ENCODE data around the gene BMP7.

Gene BMP7

DNA sequence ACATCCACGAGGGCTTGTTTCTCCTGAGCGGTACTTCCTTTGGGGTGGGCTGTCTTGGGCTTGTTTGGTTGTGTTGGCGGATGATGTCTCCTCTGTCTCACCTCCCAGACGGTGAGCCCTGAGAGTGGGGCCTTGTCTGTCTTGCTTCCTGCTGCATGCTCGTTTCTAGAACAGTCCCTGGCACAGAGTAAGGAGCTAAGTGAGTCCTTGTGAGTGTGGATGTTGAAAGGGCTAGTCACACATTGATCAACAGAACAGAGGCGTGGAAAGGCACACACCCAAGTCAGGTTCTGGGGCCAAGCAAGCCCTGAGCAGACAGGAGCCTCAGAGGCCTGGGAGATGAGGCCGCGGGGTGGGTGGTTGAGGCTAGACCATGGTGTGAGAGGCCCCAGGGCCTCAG, 111.0 kb downstream of the BMP7 start:
- FAIRE-seq (no peak), DNase-seq (ENCODE audit: insufficient read length, low spot score) (no peak)
- no peak for TF ChIP-seq PAX5 (IDR thresholded peaks at IDR 0.05; ENCODE audit: insufficient read depth, low read length, severe bottlenecking)
- TF ChIP-seq SPI1 (IDR thresholded peaks at IDR 0.05; ENCODE audit: low read depth, low read length), result no peak
- no peak for TF ChIP-seq POLR2AphosphoS5 (IDR thresholded peaks at IDR 0.05; ENCODE audit: low read depth, low read length)
- TF ChIP-seq POU2F2 (IDR thresholded peaks at IDR 0.05; ENCODE audit: low read depth, low read length), result no peak
- TF ChIP-seq POLR2A (IDR thresholded peaks at IDR 0.05; ENCODE audit: low read depth, low read length), result no peak
- no peak for TF ChIP-seq TAF1 (IDR thresholded peaks at IDR 0.05; ENCODE audit: low read depth, low read length)

DNA sequence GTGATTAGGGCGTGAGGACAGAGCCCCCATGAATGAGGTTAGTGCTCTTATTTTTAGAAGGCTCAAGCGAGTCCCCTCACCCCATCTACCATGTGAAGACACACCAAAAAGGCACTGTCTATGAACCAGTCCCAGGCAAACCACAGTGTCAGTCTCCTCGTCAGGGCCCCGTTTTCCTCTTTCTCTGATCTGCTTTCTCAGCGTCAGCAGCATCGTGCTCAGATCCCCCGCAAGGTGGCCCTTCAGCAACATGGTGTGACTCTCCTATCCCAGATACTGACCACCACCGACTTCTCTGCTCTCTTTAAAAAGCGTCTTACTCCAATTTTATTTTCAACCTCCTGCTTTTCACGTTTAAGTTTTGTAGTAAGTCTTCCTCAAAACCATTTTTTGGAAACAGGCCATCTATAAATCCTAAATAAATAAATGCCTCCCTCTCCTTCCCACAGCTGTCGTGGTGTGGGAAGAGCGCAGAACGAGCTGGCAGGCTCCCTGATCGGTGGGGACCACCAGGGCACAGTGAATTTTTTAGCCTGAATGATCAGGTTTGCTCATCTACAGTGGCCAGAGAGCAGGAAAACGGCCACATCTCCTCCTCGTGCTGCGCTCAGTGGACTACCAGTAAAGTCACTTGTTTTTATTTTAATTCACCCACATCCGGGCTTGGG, 113.1 kb downstream of the BMP7 start:
- FAIRE-seq, result no peak
- no peak for TF ChIP-seq SPI1 (IDR thresholded peaks at IDR 0.05; ENCODE audit: low read depth, low read length)
- TF ChIP-seq POU2F2 (IDR thresholded peaks at IDR 0.05; ENCODE audit: low read depth, low read length), result no peak
- TF ChIP-seq TAF1 (IDR thresholded peaks at IDR 0.05; ENCODE audit: low read depth, low read length), result no peak
- TF ChIP-seq PAX5 (IDR thresholded peaks at IDR 0.05; ENCODE audit: insufficient read depth, low read length, severe bottlenecking), result no peak
- TF ChIP-seq POLR2A (IDR thresholded peaks at IDR 0.05; ENCODE audit: low read depth, low read length), result no peak
- TF ChIP-seq POLR2AphosphoS5 (IDR thresholded peaks at IDR 0.05; ENCODE audit: low read depth, low read length), result no peak

GRCh38 chr20:57152557-57152956, 113.9 kb downstream of the BMP7 start:
- TF ChIP-seq POU2F2 (IDR thresholded peaks at IDR 0.05; ENCODE audit: low read depth, low read length) (no peak), SPI1 (IDR thresholded peaks at IDR 0.05; ENCODE audit: low read depth, low read length) (no peak), TAF1 (IDR thresholded peaks at IDR 0.05; ENCODE audit: low read depth, low read length) (no peak), POLR2AphosphoS5 (IDR thresholded peaks at IDR 0.05; ENCODE audit: low read depth, low read length) (no peak), PAX5 (IDR thresholded peaks at IDR 0.05; ENCODE audit: insufficient read depth, low read length, severe bottlenecking) (no peak), POLR2A (IDR thresholded peaks at IDR 0.05; ENCODE audit: low read depth, low read length) (no peak)
- FAIRE-seq (no peak), DNase-seq (ENCODE audit: insufficient read length, low spot score) (no peak)

More for the DNA sequence above, 113.1 kb downstream of the BMP7 start:
- DNase-seq (ENCODE audit: insufficient read length, low spot score), result no peak

DNA sequence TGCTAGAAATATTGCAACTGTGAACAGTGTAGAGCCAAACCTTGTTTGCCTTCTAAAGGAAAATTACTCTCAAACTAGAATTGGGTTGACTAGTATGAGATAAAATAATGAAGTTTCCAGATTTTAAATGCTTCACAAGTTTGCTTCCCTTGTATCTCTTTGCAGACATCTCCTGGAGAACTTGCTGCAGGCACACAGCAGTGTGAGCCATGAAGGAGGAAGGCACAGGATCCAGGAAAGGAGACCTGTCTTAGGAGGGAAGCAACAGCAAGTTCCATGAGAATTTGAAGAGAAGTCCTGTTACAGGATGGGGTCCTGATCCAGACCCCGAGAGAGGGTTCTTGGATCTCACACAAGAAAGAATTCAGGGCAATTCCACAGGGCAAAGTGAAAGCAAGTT, 115.9 kb downstream of the BMP7 start:
- no peak for TF ChIP-seq PAX5 (IDR thresholded peaks at IDR 0.05; ENCODE audit: insufficient read depth, low read length, severe bottlenecking)
- no peak for TF ChIP-seq POLR2AphosphoS5 (IDR thresholded peaks at IDR 0.05; ENCODE audit: low read depth, low read length)
- no peak for TF ChIP-seq POLR2A (IDR thresholded peaks at IDR 0.05; ENCODE audit: low read depth, low read length)
- TF ChIP-seq SPI1 (IDR thresholded peaks at IDR 0.05; ENCODE audit: low read depth, low read length), result no peak
- no peak for TF ChIP-seq TAF1 (IDR thresholded peaks at IDR 0.05; ENCODE audit: low read depth, low read length)
- no peak for TF ChIP-seq POU2F2 (IDR thresholded peaks at IDR 0.05; ENCODE audit: low read depth, low read length)
- DNase-seq (ENCODE audit: insufficient read length, low spot score) (no peak), FAIRE-seq (no peak)

DNA sequence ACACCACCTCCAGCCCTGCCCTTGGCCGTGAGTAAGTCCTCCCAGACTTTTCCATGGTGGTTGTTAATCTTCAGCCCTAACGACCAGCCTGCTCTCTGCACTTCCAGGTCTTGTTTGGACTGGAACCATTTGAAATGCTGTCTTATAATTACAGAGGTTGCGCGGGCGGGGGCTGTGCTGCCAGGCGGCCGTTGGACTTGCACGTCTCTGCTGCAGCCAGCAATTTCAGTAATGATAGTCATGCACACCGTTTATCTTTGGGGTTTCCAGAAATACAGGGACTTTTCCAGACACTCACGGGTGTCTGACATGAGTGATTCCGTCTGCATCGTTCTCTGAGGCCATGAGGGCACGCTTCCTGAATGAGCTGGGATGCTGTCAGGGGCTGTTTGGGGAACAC, 118.2 kb downstream of the BMP7 start:
- no peak for FAIRE-seq
- no peak for TF ChIP-seq POLR2A (IDR thresholded peaks at IDR 0.05; ENCODE audit: low read depth, low read length)
- TF ChIP-seq PAX5 (IDR thresholded peaks at IDR 0.05; ENCODE audit: insufficient read depth, low read length, severe bottlenecking), result no peak
- TF ChIP-seq TAF1 (IDR thresholded peaks at IDR 0.05; ENCODE audit: low read depth, low read length), result no peak
- no peak for TF ChIP-seq POLR2AphosphoS5 (IDR thresholded peaks at IDR 0.05; ENCODE audit: low read depth, low read length)
- no peak for TF ChIP-seq SPI1 (IDR thresholded peaks at IDR 0.05; ENCODE audit: low read depth, low read length)
- TF ChIP-seq POU2F2 (IDR thresholded peaks at IDR 0.05; ENCODE audit: low read depth, low read length), result no peak
- DNase-seq (ENCODE audit: insufficient read length, low spot score), result no peak

DNA sequence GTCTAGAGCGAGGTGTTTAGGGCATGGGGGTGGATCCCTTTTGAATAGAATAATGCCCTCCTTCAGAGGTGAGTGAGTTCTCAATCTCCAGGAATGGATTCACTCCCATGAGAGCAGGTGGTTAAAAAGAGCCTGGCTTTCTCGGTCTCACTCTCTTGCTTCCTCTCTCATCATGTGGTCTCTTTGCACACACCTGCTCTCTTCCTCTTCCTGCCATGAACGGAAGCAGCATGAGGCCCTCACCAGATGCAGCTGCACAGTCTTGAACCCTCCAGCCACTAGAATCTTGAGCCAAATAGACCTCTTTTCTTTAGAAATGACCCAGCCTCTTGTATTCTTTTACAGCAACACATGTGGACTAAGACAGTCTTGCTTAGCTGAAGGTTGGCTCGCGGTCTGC, 119.3 kb downstream of the BMP7 start:
- TF ChIP-seq TAF1 (IDR thresholded peaks at IDR 0.05; ENCODE audit: low read depth, low read length) (no peak), POU2F2 (IDR thresholded peaks at IDR 0.05; ENCODE audit: low read depth, low read length) (no peak), POLR2AphosphoS5 (IDR thresholded peaks at IDR 0.05; ENCODE audit: low read depth, low read length) (no peak), PAX5 (IDR thresholded peaks at IDR 0.05; ENCODE audit: insufficient read depth, low read length, severe bottlenecking) (no peak), POLR2A (IDR thresholded peaks at IDR 0.05; ENCODE audit: low read depth, low read length) (no peak), SPI1 (IDR thresholded peaks at IDR 0.05; ENCODE audit: low read depth, low read length) (no peak)
- no peak for DNase-seq (ENCODE audit: insufficient read length, low spot score)
- no peak for FAIRE-seq

DNA sequence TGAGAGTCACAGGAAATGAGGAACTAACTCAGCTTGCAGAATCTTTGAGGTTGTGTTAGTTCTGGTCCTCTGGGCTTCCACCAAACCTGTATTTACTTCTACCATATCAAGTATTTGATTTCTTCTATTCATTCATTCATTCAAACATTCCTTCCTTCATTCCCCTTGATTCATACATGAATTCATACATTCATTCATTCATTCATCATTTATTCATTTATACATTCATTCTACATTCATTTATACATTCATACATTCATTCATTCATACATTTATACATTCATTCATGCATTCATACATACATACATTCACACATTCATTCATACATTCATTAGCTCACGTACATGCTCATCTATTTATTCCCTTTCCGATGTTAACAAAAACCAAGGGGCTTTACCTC, 120.3 kb downstream of the BMP7 start:
- FAIRE-seq (no peak), DNase-seq (ENCODE audit: insufficient read length, low spot score) (no peak)
- TF ChIP-seq TAF1 (IDR thresholded peaks at IDR 0.05; ENCODE audit: low read depth, low read length) (no peak), POLR2AphosphoS5 (IDR thresholded peaks at IDR 0.05; ENCODE audit: low read depth, low read length) (no peak), POLR2A (IDR thresholded peaks at IDR 0.05; ENCODE audit: low read depth, low read length) (no peak), SPI1 (IDR thresholded peaks at IDR 0.05; ENCODE audit: low read depth, low read length) (no peak), POU2F2 (IDR thresholded peaks at IDR 0.05; ENCODE audit: low read depth, low read length) (no peak), PAX5 (IDR thresholded peaks at IDR 0.05; ENCODE audit: insufficient read depth, low read length, severe bottlenecking) (no peak)

DNA sequence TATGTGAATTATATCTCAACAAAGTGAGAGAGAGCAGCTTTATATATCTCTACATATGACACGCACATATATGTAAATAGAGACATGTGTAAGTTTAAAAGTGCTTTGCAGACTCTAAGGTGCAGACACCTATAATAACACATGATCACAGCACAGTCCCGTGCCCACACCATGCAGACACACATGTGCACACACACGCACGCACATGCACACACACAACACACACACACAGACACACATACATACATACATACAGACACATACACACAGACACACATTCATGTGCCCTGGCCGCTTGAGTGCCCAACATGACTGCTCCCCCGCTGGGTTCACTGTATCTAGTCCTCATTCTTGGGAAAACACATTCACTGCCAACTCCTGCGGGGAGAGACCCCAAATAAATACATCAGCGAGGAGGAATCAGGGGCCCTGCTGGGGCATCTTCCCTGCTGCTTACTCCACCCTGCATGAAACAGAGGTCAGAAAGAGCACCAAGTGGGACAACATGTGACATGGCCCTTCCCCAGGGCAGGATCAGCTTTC, 121.3 kb downstream of the BMP7 start:
- DNase-seq (ENCODE audit: insufficient read length, low spot score), result no peak
- FAIRE-seq, result no peak
- TF ChIP-seq POLR2A (IDR thresholded peaks at IDR 0.05; ENCODE audit: low read depth, low read length), result no peak
- no peak for TF ChIP-seq PAX5 (IDR thresholded peaks at IDR 0.05; ENCODE audit: insufficient read depth, low read length, severe bottlenecking)
- TF ChIP-seq POLR2AphosphoS5 (IDR thresholded peaks at IDR 0.05; ENCODE audit: low read depth, low read length), result no peak
- TF ChIP-seq POU2F2 (IDR thresholded peaks at IDR 0.05; ENCODE audit: low read depth, low read length), result no peak
- no peak for TF ChIP-seq TAF1 (IDR thresholded peaks at IDR 0.05; ENCODE audit: low read depth, low read length)
- no peak for TF ChIP-seq SPI1 (IDR thresholded peaks at IDR 0.05; ENCODE audit: low read depth, low read length)

- no peak for DNase-seq (ENCODE audit: insufficient read length, low spot score)
- TF ChIP-seq POU2F2 (IDR thresholded peaks at IDR 0.05; ENCODE audit: low read depth, low read length) (no peak), TAF1 (IDR thresholded peaks at IDR 0.05; ENCODE audit: low read depth, low read length) (no peak), POLR2AphosphoS5 (IDR thresholded peaks at IDR 0.05; ENCODE audit: low read depth, low read length) (no peak), POLR2A (IDR thresholded peaks at IDR 0.05; ENCODE audit: low read depth, low read length) (no peak), PAX5 (IDR thresholded peaks at IDR 0.05; ENCODE audit: insufficient read depth, low read length, severe bottlenecking) (no peak), SPI1 (IDR thresholded peaks at IDR 0.05; ENCODE audit: low read depth, low read length) (no peak)
- no peak for FAIRE-seq
Observed at GRCh38 chr20:57143173-57143572, 123.3 kb downstream of the BMP7 start.

Measured in GM12891 (cell line).